ENCODE measurements around the gene FAHD2A. TPM values are rescaled to one million over a fixed set of nuclear protein-coding genes. Genes with fewer than 3 reads are reported as not detected.

The FAHD2A gene
- total and polyA plus RNA-seq, 2 experiments from 2014 or later, result 27.6 to 51.0 TPM

- H3F3A ChIP-seq (replicated peaks; ENCODE audit: low read depth), result no peaks in the 10 kb centered on the region
- H3K27ac ChIP-seq (ENCODE audit: low read depth), result no peak overlapping the region
- H3K4me1 ChIP-seq (ENCODE audit: insufficient read depth), result no peaks in the 10 kb centered on the region; the same call in 1 of the 2 replicates
- Mint-ChIP-seq H3K4me3 (no peak overlapping the region), H3K9me3 (no peaks in the 10 kb centered on the region), H3K27ac (no peak overlapping the region), H3K36me3 (ENCODE audit: low read depth) (no peaks in the 10 kb centered on the region), H3K4me1 (peaks cover 16% of the 10 kb centered on the region), H3K27me3 (ENCODE audit: insufficient read depth, low read depth, poor library complexity) (peaks cover 7% of the 10 kb centered on the region)
- H2AFZ ChIP-seq, result no peak overlapping the region
- H3K9me2 ChIP-seq (ENCODE audit: insufficient read depth), result no peaks in the 10 kb centered on the region
- H4K20me1 ChIP-seq (replicated peaks; ENCODE audit: insufficient read depth), result no peaks in the 10 kb centered on the region
- no peaks in the 10 kb centered on the region; the same call in 1 of the 2 replicates for H3K27me3 ChIP-seq (ENCODE audit: insufficient read depth)
- H3K4me2 ChIP-seq, result no peak overlapping the region
- DNase-seq (ENCODE audit: low spot score), result no peak
- H3K36me3 ChIP-seq (ENCODE audit: insufficient read depth), result no peaks in the 10 kb centered on the region
- no peak overlapping the region for H3K4me3 ChIP-seq
- TF ChIP-seq EZH2 (IDR thresholded peaks at IDR 0.05; ENCODE audit: low read depth, unreplicated experiment) (no peak), STAT1 (IDR thresholded peaks at IDR 0.05; ENCODE audit: unreplicated experiment) (no peak), CREB1 (CRISPR knock-in tag; IDR thresholded peaks at IDR 0.05; ENCODE audit: low read depth) (no peak), ZNF331 (CRISPR knock-in tag; IDR thresholded peaks at IDR 0.05; ENCODE audit: low read depth) (no peak), POLR2AphosphoS5 (IDR thresholded peaks at IDR 0.05; ENCODE audit: low read depth) (no peak), EZH2phosphoT487 (IDR thresholded peaks at IDR 0.05; ENCODE audit: unreplicated experiment) (no peak), ZNF114 (CRISPR knock-in tag; IDR thresholded peaks at IDR 0.05) (no peak), NANOG (IDR thresholded peaks at IDR 0.05; ENCODE audit: borderline replicate concordance) (no peak), JUNB (IDR thresholded peaks at IDR 0.05; ENCODE audit: unreplicated experiment) (no peak), REST (IDR thresholded peaks at IDR 0.05; ENCODE audit: unreplicated experiment) (no peak)
- TF ChIP-seq, protein P1, sequence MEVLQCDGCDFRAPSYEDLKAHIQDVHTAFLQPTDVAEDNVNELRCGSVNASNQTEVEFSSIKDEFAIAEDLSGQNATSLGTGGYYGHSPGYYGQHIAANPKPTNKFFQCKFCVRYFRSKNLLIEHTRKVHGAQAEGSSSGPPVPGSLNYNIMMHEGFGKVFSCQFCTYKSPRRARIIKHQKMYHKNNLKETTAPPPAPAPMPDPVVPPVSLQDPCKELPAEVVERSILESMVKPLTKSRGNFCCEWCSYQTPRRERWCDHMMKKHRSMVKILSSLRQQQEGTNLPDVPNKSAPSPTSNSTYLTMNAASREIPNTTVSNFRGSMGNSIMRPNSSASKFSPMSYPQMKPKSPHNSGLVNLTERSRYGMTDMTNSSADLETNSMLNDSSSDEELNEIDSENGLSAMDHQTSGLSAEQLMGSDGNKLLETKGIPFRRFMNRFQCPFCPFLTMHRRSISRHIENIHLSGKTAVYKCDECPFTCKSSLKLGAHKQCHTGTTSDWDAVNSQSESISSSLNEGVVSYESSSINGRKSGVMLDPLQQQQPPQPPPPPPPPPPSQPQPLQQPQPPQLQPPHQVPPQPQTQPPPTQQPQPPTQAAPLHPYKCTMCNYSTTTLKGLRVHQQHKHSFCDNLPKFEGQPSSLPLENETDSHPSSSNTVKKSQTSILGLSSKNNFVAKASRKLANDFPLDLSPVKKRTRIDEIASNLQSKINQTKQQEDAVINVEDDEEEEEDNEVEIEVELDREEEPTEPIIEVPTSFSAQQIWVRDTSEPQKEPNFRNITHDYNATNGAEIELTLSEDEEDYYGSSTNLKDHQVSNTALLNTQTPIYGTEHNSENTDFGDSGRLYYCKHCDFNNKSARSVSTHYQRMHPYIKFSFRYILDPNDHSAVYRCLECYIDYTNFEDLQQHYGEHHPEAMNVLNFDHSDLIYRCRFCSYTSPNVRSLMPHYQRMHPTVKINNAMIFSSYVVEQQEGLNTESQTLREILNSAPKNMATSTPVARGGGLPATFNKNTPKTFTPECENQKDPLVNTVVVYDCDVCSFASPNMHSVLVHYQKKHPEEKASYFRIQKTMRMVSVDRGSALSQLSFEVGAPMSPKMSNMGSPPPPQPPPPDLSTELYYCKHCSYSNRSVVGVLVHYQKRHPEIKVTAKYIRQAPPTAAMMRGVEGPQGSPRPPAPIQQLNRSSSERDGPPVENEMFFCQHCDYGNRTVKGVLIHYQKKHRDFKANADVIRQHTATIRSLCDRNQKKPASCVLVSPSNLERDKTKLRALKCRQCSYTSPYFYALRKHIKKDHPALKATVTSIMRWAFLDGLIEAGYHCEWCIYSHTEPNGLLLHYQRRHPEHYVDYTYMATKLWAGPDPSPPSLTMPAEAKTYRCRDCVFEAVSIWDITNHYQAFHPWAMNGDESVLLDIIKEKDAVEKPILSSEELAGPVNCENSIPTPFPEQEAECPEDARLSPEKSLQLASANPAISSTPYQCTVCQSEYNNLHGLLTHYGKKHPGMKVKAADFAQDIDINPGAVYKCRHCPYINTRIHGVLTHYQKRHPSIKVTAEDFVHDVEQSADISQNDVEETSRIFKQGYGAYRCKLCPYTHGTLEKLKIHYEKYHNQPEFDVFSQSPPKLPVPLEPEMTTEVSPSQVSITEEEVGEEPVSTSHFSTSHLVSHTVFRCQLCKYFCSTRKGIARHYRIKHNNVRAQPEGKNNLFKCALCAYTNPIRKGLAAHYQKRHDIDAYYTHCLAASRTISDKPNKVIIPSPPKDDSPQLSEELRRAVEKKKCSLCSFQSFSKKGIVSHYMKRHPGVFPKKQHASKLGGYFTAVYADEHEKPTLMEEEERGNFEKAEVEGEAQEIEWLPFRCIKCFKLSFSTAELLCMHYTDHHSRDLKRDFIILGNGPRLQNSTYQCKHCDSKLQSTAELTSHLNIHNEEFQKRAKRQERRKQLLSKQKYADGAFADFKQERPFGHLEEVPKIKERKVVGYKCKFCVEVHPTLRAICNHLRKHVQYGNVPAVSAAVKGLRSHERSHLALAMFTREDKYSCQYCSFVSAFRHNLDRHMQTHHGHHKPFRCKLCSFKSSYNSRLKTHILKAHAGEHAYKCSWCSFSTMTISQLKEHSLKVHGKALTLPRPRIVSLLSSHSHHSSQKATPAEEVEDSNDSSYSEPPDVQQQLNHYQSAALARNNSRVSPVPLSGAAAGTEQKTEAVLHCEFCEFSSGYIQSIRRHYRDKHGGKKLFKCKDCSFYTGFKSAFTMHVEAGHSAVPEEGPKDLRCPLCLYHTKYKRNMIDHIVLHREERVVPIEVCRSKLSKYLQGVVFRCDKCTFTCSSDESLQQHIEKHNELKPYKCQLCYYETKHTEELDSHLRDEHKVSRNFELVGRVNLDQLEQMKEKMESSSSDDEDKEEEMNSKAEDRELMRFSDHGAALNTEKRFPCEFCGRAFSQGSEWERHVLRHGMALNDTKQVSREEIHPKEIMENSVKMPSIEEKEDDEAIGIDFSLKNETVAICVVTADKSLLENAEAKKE (CRISPR knock-in tag; IDR thresholded peaks at IDR 0.05), result no peak
- TF ChIP-seq, protein P2, sequence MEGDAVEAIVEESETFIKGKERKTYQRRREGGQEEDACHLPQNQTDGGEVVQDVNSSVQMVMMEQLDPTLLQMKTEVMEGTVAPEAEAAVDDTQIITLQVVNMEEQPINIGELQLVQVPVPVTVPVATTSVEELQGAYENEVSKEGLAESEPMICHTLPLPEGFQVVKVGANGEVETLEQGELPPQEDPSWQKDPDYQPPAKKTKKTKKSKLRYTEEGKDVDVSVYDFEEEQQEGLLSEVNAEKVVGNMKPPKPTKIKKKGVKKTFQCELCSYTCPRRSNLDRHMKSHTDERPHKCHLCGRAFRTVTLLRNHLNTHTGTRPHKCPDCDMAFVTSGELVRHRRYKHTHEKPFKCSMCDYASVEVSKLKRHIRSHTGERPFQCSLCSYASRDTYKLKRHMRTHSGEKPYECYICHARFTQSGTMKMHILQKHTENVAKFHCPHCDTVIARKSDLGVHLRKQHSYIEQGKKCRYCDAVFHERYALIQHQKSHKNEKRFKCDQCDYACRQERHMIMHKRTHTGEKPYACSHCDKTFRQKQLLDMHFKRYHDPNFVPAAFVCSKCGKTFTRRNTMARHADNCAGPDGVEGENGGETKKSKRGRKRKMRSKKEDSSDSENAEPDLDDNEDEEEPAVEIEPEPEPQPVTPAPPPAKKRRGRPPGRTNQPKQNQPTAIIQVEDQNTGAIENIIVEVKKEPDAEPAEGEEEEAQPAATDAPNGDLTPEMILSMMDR (conservative IDR thresholded peaks at IDR 0.05; ENCODE audit: low read depth in 2 of 2), result no peak
- TF ChIP-seq, protein P3, sequence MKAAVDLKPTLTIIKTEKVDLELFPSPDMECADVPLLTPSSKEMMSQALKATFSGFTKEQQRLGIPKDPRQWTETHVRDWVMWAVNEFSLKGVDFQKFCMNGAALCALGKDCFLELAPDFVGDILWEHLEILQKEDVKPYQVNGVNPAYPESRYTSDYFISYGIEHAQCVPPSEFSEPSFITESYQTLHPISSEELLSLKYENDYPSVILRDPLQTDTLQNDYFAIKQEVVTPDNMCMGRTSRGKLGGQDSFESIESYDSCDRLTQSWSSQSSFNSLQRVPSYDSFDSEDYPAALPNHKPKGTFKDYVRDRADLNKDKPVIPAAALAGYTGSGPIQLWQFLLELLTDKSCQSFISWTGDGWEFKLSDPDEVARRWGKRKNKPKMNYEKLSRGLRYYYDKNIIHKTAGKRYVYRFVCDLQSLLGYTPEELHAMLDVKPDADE (IDR thresholded peaks at IDR 0.05), result no peak
- no peak for ATAC-seq
- H3K79me2 ChIP-seq (replicated peaks; ENCODE audit: insufficient read depth), result no peaks in the 10 kb centered on the region
Measured at GRCh38 chr2:95376311-95377215, 25.9 kb upstream of the FAHD2A start.

Data from GM23338 (cell line).